Ovary (tissue), 3 donors: Measurements from ENCODE around the gene PPT1.

ENCODE experiments used
- EP300 ChIP-seq: sonication (generic); formaldehyde crosslinking; IDR thresholded peaks from one replicate; pipeline ENCODE4 v1.6.1; 2017; ENCODE audit warnings: antibody characterized with exemption
- TF ChIP-seq, protein P1 (sequence below), 3 donors: fragments of 450-650 bp in 2 of 3; fragments of 200-600 bp in 1 of 3; IDR thresholded peaks; one replicate each; pipeline versions ENCODE4 v1.5.1 to v1.8.0; 2016 to 2022; ENCODE audit warnings: antibody characterized with exemption in 3 of 3, mild to moderate bottlenecking in 1 of 3
- donor health status: DM: no; HTN: no; CAD: no.

- TF ChIP-seq, protein P1, sequence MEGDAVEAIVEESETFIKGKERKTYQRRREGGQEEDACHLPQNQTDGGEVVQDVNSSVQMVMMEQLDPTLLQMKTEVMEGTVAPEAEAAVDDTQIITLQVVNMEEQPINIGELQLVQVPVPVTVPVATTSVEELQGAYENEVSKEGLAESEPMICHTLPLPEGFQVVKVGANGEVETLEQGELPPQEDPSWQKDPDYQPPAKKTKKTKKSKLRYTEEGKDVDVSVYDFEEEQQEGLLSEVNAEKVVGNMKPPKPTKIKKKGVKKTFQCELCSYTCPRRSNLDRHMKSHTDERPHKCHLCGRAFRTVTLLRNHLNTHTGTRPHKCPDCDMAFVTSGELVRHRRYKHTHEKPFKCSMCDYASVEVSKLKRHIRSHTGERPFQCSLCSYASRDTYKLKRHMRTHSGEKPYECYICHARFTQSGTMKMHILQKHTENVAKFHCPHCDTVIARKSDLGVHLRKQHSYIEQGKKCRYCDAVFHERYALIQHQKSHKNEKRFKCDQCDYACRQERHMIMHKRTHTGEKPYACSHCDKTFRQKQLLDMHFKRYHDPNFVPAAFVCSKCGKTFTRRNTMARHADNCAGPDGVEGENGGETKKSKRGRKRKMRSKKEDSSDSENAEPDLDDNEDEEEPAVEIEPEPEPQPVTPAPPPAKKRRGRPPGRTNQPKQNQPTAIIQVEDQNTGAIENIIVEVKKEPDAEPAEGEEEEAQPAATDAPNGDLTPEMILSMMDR (IDR thresholded peaks at IDR 0.05) = no peak
- no peak for TF ChIP-seq EP300
Observed at GRCh38 chr1:40102038-40102437, 5.0 kb upstream of the PPT1 start.
